Measurements from ENCODE around the gene CARD16.

The CARD16 gene

GRCh38 chr11:105000167-105000566 is 45.0 kb downstream of the CARD16 start:
- H3K4me3 ChIP-seq (ENCODE audit: low read depth, low read length): no peak overlapping the region
- H3K27ac ChIP-seq (ENCODE audit: extremely low read depth, low read depth, low read length): no peak overlapping the region
- no peaks in the 10 kb centered on the region for H3K4me1 ChIP-seq (ENCODE audit: control insufficient read depth, insufficient read depth, low read length)
- ChIA-PET POLR2A (no interaction called here), CTCF (interaction anchor here (0.6 to 1.3 kb wide), 3 partner anchors 12 to 328 kb away, joined by 3 to 5 read pairs (median 4); no protein-coding TSS in a partner anchor)
- H3K36me3 ChIP-seq (ENCODE audit: control insufficient read depth in 2 of 2, insufficient read depth in 1 of 2, low read length in 2 of 2): no peaks in the 10 kb centered on the region
- no peak for TF ChIP-seq ZNF155 (tag by site-specific recombination; IDR thresholded peaks at IDR 0.05)
- H3K9me3 ChIP-seq (ENCODE audit: control insufficient read depth, insufficient read depth, low read depth, low read length): no peaks in the 10 kb centered on the region

DNA sequence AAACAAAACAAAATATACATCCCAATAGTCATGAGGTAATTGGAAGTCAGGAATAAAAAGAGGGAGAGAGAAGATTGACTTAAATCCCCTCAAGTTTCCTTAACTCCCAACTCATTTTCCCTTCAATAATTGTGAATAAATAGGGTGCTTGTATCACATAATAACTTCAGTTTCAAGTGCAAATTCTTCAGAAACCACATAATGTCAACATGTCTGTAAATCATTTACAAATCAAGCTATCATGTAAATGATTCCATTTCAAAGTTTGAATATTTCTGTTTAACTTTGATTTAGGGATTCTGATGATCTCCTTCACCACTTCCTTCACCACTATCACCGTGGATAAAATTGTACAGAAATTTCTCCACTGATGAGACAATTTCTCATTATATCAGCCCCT is 45.4 kb downstream of the CARD16 start:
- H3K36me3 ChIP-seq (ENCODE audit: control insufficient read depth in 2 of 2, insufficient read depth in 1 of 2, low read length in 2 of 2): no peaks in the 10 kb centered on the region
- ChIA-PET POLR2A (no interaction called here), CTCF (interaction anchor here (1.3 kb wide), 1 partner anchor 12 kb away, joined by 5 read pairs; no protein-coding TSS in a partner anchor)

GRCh38 chr11:104997288-104997687 is 47.8 kb downstream of the CARD16 start:
- TF ChIP-seq ZNF776 (tag by site-specific recombination; IDR thresholded peaks at IDR 0.05; ENCODE audit: borderline replicate concordance): no peak
- TF ChIP-seq SP7 (tag by site-specific recombination; IDR thresholded peaks at IDR 0.05): no peak
- no peak for TF ChIP-seq ZBTB11 (tag by site-specific recombination; conservative IDR thresholded peaks at IDR 0.05; ENCODE audit: low read depth)
- TF ChIP-seq ZNF175 (tag by site-specific recombination; IDR thresholded peaks at IDR 0.05): no peak
- no peaks in the 10 kb centered on the region for H3K9me3 ChIP-seq (ENCODE audit: control insufficient read depth, insufficient read depth, low read depth, low read length)
- no peak overlapping the region for H3K4me3 ChIP-seq (ENCODE audit: low read depth, low read length)

More for the DNA sequence above, 45.4 kb downstream of the CARD16 start:
- no peaks in the 10 kb centered on the region for H3K9me3 ChIP-seq (ENCODE audit: control insufficient read depth, insufficient read depth, low read depth, low read length)
- H3K27ac ChIP-seq (ENCODE audit: extremely low read depth, low read depth, low read length): no peak overlapping the region
- no peaks in the 10 kb centered on the region for H3K4me1 ChIP-seq (ENCODE audit: control insufficient read depth, insufficient read depth, low read length)
- no peak for TF ChIP-seq ZBTB48 (tag by site-specific recombination; IDR thresholded peaks at IDR 0.05)
- no peak overlapping the region for H3K4me3 ChIP-seq (ENCODE audit: low read depth, low read length)

DNA sequence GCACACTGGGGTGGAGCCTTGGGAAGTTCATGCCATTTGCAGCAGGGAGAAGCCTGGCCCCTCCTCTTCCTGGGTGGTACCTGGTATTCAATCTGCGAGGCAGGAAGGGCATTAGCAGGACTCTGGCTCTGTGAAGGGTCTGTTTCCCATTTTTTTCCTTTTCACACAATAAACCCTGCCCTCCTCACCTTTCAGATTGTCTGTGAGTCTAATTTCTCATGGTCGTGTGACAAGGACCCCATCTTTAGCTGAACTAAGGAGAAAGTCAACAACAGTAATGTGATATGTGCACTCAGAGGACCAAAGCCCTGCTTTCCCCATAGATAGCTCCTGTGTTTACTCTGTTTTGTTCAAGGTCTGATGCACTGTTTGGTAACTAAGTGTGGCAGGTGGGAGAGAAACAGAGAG is 50.1 kb downstream of the CARD16 start:
- ChIA-PET CTCF (interaction anchor here (0.6 kb wide), 2 partner anchors 21 to 739 kb away, joined by 3 read pairs; no protein-coding TSS in a partner anchor), POLR2A (no interaction called here)
- TF ChIP-seq, protein P1, sequence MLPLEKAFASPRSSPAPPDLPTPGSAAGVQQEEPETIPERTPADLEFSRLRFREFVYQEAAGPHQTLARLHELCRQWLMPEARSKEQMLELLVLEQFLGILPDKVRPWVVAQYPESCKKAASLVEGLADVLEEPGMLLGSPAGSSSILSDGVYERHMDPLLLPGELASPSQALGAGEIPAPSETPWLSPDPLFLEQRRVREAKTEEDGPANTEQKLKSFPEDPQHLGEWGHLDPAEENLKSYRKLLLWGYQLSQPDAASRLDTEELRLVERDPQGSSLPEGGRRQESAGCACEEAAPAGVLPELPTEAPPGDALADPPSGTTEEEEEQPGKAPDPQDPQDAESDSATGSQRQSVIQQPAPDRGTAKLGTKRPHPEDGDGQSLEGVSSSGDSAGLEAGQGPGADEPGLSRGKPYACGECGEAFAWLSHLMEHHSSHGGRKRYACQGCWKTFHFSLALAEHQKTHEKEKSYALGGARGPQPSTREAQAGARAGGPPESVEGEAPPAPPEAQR (tag by site-specific recombination; IDR thresholded peaks at IDR 0.05): no peak
- no peak for TF ChIP-seq ZNF626 (tag by site-specific recombination; IDR thresholded peaks at IDR 0.05)
- TF ChIP-seq ZNF10 (tag by site-specific recombination; IDR thresholded peaks at IDR 0.05): no peak
- TF ChIP-seq ZNF701 (tag by site-specific recombination; IDR thresholded peaks at IDR 0.05): no peak
- TF ChIP-seq ZNF623 (tag by site-specific recombination; IDR thresholded peaks at IDR 0.05): no peak
- TF ChIP-seq ZNF530 (tag by site-specific recombination; IDR thresholded peaks at IDR 0.05; ENCODE audit: low read depth): no peak
- no peak overlapping the region for H3K27ac ChIP-seq (ENCODE audit: extremely low read depth, low read depth, low read length)
- no peak overlapping the region for H3K4me3 ChIP-seq (ENCODE audit: low read depth, low read length)
- no peaks in the 10 kb centered on the region for H3K9me3 ChIP-seq (ENCODE audit: control insufficient read depth, insufficient read depth, low read depth, low read length)
- H3K4me1 ChIP-seq (ENCODE audit: control insufficient read depth, insufficient read depth, low read length): no peaks in the 10 kb centered on the region
- no peaks in the 10 kb centered on the region for H3K36me3 ChIP-seq (ENCODE audit: control insufficient read depth in 2 of 2, insufficient read depth in 1 of 2, low read length in 2 of 2)

More at GRCh38 chr11:104997288-104997687, 47.8 kb downstream of the CARD16 start:
- ChIA-PET CTCF (interaction anchor here (0.6 to 1.1 kb wide), 6 partner anchors 9 to 862 kb away, joined by 3 to 4 read pairs (median 3); no protein-coding TSS in a partner anchor), POLR2A (no interaction called here)
- no peaks in the 10 kb centered on the region for H3K36me3 ChIP-seq (ENCODE audit: control insufficient read depth in 2 of 2, insufficient read depth in 1 of 2, low read length in 2 of 2)
- no peak overlapping the region for H3K27ac ChIP-seq (ENCODE audit: extremely low read depth, low read depth, low read length)
- no peaks in the 10 kb centered on the region for H3K4me1 ChIP-seq (ENCODE audit: control insufficient read depth, insufficient read depth, low read length)
